OCI-LY1 (cell line): ENCODE data around the gene ANKLE2.

ENCODE experiments used
- H2AFZ ChIP-seq: fragments of 200-600 bp; sonication (generic), shearing (Covaris generic); 2 replicates; pipeline ENCODE4 v1.6.0; 2014; ENCODE audit warnings: antibody characterized with exemption, mild to moderate bottlenecking, low read length
- H3F3A ChIP-seq: fragments of 200-600 bp; sonication (generic), shearing (Covaris generic); 2 replicates; pipeline ENCODE4 v1.6.0; 2014; ENCODE audit warnings: mild to moderate bottlenecking, antibody characterized with exemption, low read length, moderate library complexity; ENCODE audit not compliant: insufficient read depth
- H3K27ac ChIP-seq: fragments of 200-600 bp; sonication (generic); 2 replicates; pipeline ENCODE4 v1.5.1; 2014; ENCODE audit warnings: low read length, mixed run types, mild to moderate bottlenecking, low read depth; ENCODE audit not compliant: poor library complexity, severe bottlenecking
- H3K27me3 ChIP-seq: fragments of 200-600 bp; sonication (generic); 2 replicates; pipeline ENCODE4 v1.6.0; 2014; ENCODE audit warnings: antibody characterized with exemption, mild to moderate bottlenecking, low read length, moderate library complexity; ENCODE audit not compliant: insufficient read depth
- H3K36me3 ChIP-seq: fragments of 200-600 bp; sonication (generic); 2 replicates; pipeline ENCODE4 v1.6.1; 2014; ENCODE audit warnings: mild to moderate bottlenecking, antibody characterized with exemption, low read length, moderate library complexity, mixed read lengths; ENCODE audit not compliant: insufficient read depth
- H3K4me1 ChIP-seq: fragments of 200-600 bp; sonication (generic); 2 replicates; pipeline ENCODE4 v1.5.1; 2014; ENCODE audit warnings: mild to moderate bottlenecking, low read length, moderate library complexity; ENCODE audit not compliant: insufficient read depth, severe bottlenecking
- H3K4me2 ChIP-seq: fragments of 200-600 bp; sonication (generic), shearing (Covaris generic); 2 replicates; pipeline ENCODE4 v1.6.1; 2014; ENCODE audit warnings: low read length
- H3K4me3 ChIP-seq: fragments of 200-600 bp; sonication (generic); 2 replicates; pipeline ENCODE4 v1.5.1; 2014; ENCODE audit warnings: low read length, low read depth, mild to moderate bottlenecking, mixed read lengths; ENCODE audit not compliant: poor library complexity, severe bottlenecking
- H3K79me2 ChIP-seq: fragments of 200-600 bp; shearing (Covaris generic); 2 replicates; pipeline ENCODE4 v1.6.1; 2016; ENCODE audit warnings: mixed run types, low read length, mixed read lengths; ENCODE audit not compliant: insufficient read depth
- H3K9ac ChIP-seq: fragments of 200-600 bp; sonication (generic), shearing (Covaris generic); 2 replicates; pipeline ENCODE4 v1.6.1; 2014; ENCODE audit warnings: mild to moderate bottlenecking, low read length, mixed read lengths
- H3K9me2 ChIP-seq: fragments of 200-600 bp; sonication (generic), shearing (Covaris generic); 2 replicates; pipeline ENCODE4 v1.6.1; 2014; ENCODE audit warnings: low read depth, mild to moderate bottlenecking, low read length, mixed read lengths
- H3K9me3 ChIP-seq: fragments of 200-600 bp; shearing (Covaris generic); 2 replicates; pipeline ENCODE4 v1.6.1; 2014; ENCODE audit warnings: low read length, mixed read lengths
- H4K20me1 ChIP-seq: fragments of 200-600 bp; sonication (generic), shearing (Covaris generic); 2 replicates; pipeline ENCODE4 v1.6.0; 2016; ENCODE audit warnings: mild to moderate bottlenecking, low read length; ENCODE audit not compliant: insufficient read depth
- CTCF ChIP-seq: fragments of 200-600 bp; sonication (generic), shearing (Covaris generic); IDR thresholded peaks from 2 replicates; pipeline ENCODE4 v1.5.1; 2017; ENCODE audit warnings: mild to moderate bottlenecking, antibody characterized with exemption, low read length, moderate library complexity, mixed read lengths
- EZH2 ChIP-seq: fragments of 200-600 bp; sonication (generic), shearing (Covaris generic); IDR thresholded peaks from 2 replicates; pipeline ENCODE4 v1.8.0; 2017; ENCODE audit warnings: borderline replicate concordance, mixed run types, mild to moderate bottlenecking, antibody characterized with exemption, low read length, moderate library complexity, mixed read lengths

The ANKLE2 gene

GRCh38 chr12:132727091-132727794 lies 34.4 kb downstream of the ANKLE2 start:
- Histone ChIP-seq H3K9me2 (no peaks in the 10 kb centered on the region), H3K36me3 (peaks cover 95% of the 10 kb centered on the region), H3K79me2 (no peaks in the 10 kb centered on the region)

GRCh38 chr12:132726386-132726785 lies 35.2 kb downstream of the ANKLE2 start:
- no peaks in the 10 kb centered on the region for H4K20me1 ChIP-seq
- H3K27me3 ChIP-seq: no peaks in the 10 kb centered on the region
- no peaks in the 10 kb centered on the region for H3K9me2 ChIP-seq
- H3K9ac ChIP-seq: no peak overlapping the region
- no peak for TF ChIP-seq CTCF
- TF ChIP-seq EZH2: no peak
- H3K4me3 ChIP-seq: no peak overlapping the region
- 0 out of 2 replicates have a peak, but pooled peaks cover 14% of the 10 kb centered on the region for H3F3A ChIP-seq
- H2AFZ ChIP-seq: no peak overlapping the region
- no peaks in the 10 kb centered on the region for H3K79me2 ChIP-seq
- H3K4me1 ChIP-seq: no peaks in the 10 kb centered on the region
- no peak overlapping the region for H3K27ac ChIP-seq
- no peaks in the 10 kb centered on the region for H3K9me3 ChIP-seq
- H3K4me2 ChIP-seq: no peak overlapping the region
- peaks cover 93% of the 10 kb centered on the region for H3K36me3 ChIP-seq

More at GRCh38 chr12:132727091-132727794, 34.4 kb downstream of the ANKLE2 start:
- H3F3A ChIP-seq: 0 out of 2 replicates have a peak, but pooled peaks cover 14% of the 10 kb centered on the region
- H3K4me3 ChIP-seq: no peak overlapping the region
- no peaks in the 10 kb centered on the region for H4K20me1 ChIP-seq
- TF ChIP-seq EZH2 (no peak), CTCF (no peak)
- H3K4me2 ChIP-seq: no peak overlapping the region
- no peak overlapping the region for H3K27ac ChIP-seq
- no peaks in the 10 kb centered on the region for H3K4me1 ChIP-seq
- no peak overlapping the region for H2AFZ ChIP-seq
- no peaks in the 10 kb centered on the region for H3K27me3 ChIP-seq
- H3K9me3 ChIP-seq: no peaks in the 10 kb centered on the region
- no peak overlapping the region for H3K9ac ChIP-seq

- TF ChIP-seq EZH2 (no peak), CTCF (no peak)
- no peak overlapping the region for H2AFZ ChIP-seq
- no peaks in the 10 kb centered on the region for H3K27me3 ChIP-seq
- no peaks in the 10 kb centered on the region for H3K79me2 ChIP-seq
- no peak overlapping the region for H3K27ac ChIP-seq
- H3K4me3 ChIP-seq: no peak overlapping the region
- H3K9me3 ChIP-seq: no peaks in the 10 kb centered on the region
- no peaks in the 10 kb centered on the region for H3K4me1 ChIP-seq
- 0 out of 2 replicates have a peak, but pooled peaks cover 14% of the 10 kb centered on the region for H3F3A ChIP-seq
- peaks cover 93% of the 10 kb centered on the region for H3K36me3 ChIP-seq
- no peak overlapping the region for H3K9ac ChIP-seq
- no peak overlapping the region for H3K4me2 ChIP-seq
- H4K20me1 ChIP-seq: no peaks in the 10 kb centered on the region
- no peaks in the 10 kb centered on the region for H3K9me2 ChIP-seq
Observed at GRCh38 chr12:132724506-132725241, 37.0 kb downstream of the ANKLE2 start.
